Measurements from ENCODE around the gene WDR74. TPM values are rescaled to one million over a fixed set of nuclear protein-coding genes. Genes with fewer than 3 reads are reported as not detected.

WDR74 gene
- total and polyA plus RNA-seq, 9 of the 15 experiments (the other 6 are each of a cell fraction or from before 2014, with no cell fraction given): 32.7 to 210 (median 114) TPM

GRCh38 chr11:62850911-62851806 is 11.8 kb upstream of the WDR74 start (continued):
- TF ChIP-seq EWSR1 (IDR thresholded peaks at IDR 0.05; ENCODE audit: borderline replicate concordance, low read depth, partially characterized antibody) (peak; percentile 97), JUND (IDR thresholded peaks at IDR 0.05; ENCODE audit: borderline replicate concordance, low read depth, low read length) (no peak), JUND (tag; IDR thresholded peaks at IDR 0.05; ENCODE audit: borderline replicate concordance, low read depth, low read length) (no peak), REST (IDR thresholded peaks at IDR 0.05; ENCODE audit: borderline replicate concordance) (no peak), REST (CRISPR knock-in tag; IDR thresholded peaks at IDR 0.05; ENCODE audit: low read depth) (no peak), KLF6 (CRISPR knock-in tag; IDR thresholded peaks at IDR 0.05; ENCODE audit: borderline replicate concordance) (no peak), SFPQ (IDR thresholded peaks at IDR 0.05; ENCODE audit: low read depth, low read length) (no peak), GATAD2B (IDR thresholded peaks at IDR 0.05; ENCODE audit: borderline replicate concordance) (no peak), ZNF584 (CRISPR knock-in tag; IDR thresholded peaks at IDR 0.05; ENCODE audit: low read depth) (no peak), NCOA2 (IDR thresholded peaks at IDR 0.05; ENCODE audit: partially characterized antibody in 2 of 2) (no peak), ARID3B (CRISPR knock-in tag; IDR thresholded peaks at IDR 0.05; ENCODE audit: borderline replicate concordance) (no peak), BRD9 (IDR thresholded peaks at IDR 0.05; ENCODE audit: low read depth, partially characterized antibody) (no peak), ZBTB43 (CRISPR knock-in tag; IDR thresholded peaks at IDR 0.05) (no peak)

Data from K562 (cell line).